Endothelial cell of umbilical vein (primary cell): Measurements from ENCODE around the gene DNAJC28. TPM values are rescaled to one million over a fixed set of nuclear protein-coding genes. Genes with fewer than 3 reads are reported as not detected.
A peak's percentile ranks its signal among the peaks of the same experiment; 100 is the strongest.

ENCODE experiments used
- BruUV-seq: library from RNA; stranded (reverse); fragments of 400-500 nt; replicated peaks from 2 replicates; lab custom pipeline; 2021; lab: Mats Ljungman, UMichigan
- CTCF ChIA-PET: fragments of 300-600, 350-600 bp; sonication (Branson Sonifier 250); formaldehyde crosslinking; loops from one replicate; lab custom pipeline; 2021; ENCODE audit warnings: antibody characterized with exemption, inconsistent platforms; lab: Charles Lee
- POLR2A ChIA-PET: fragments of 300-600, 350-600 bp; sonication (Branson Sonifier 250); formaldehyde crosslinking; loops from one replicate; lab custom pipeline; 2021; ENCODE audit warnings: antibody characterized with exemption, inconsistent platforms; lab: Charles Lee
- DNase-seq: peaks from one replicate; pipeline ENCODE4 v3.0.0-alpha.2; 2011; ENCODE audit warnings: low read depth, low spot score
- FAIRE-seq: peaks from 2 replicates; lab custom pipeline; 2011; peaks lifted over from hg19 to GRCh38; lab: Jason Lieb, UNC
- H2AFZ ChIP-seq: 2 replicates; pipeline ENCODE4 v1.6.0; 2012; ENCODE audit warnings: low read depth, low read length, control low read depth, inconsistent platforms
- H3K27ac ChIP-seq: 2 replicates; pipeline ENCODE4 v1.5.1; 2011; ENCODE audit warnings: low read depth, mild to moderate bottlenecking, control low read depth, low read length, moderate library complexity; ENCODE audit not compliant: insufficient read depth
- H3K27me3 ChIP-seq, 2 experiments: 2 replicates each; pipeline versions ENCODE4 v1.6.0 to v1.6.1; 2011; ENCODE audit warnings: low read length in 2 of 2, mixed read lengths in 1 of 2; ENCODE audit not compliant: control insufficient read depth in 2 of 2, insufficient read depth in 2 of 2
- H3K36me3 ChIP-seq, 2 experiments: 2 replicates in 1 of 2; 3 replicates in 1 of 2; pipeline ENCODE4 v1.5.1; 2011; ENCODE audit warnings: low read length in 2 of 2, mild to moderate bottlenecking in 1 of 2, moderate library complexity in 1 of 2; ENCODE audit not compliant: control insufficient read depth in 2 of 2, insufficient read depth in 2 of 2; ENCODE audit errors: extremely low read depth in 1 of 2
- H3K4me1 ChIP-seq: 3 replicates; pipeline ENCODE4 v1.5.1; 2011; ENCODE audit warnings: mild to moderate bottlenecking, low read length; ENCODE audit not compliant: control insufficient read depth, insufficient read depth; ENCODE audit errors: extremely low read depth
- H3K4me2 ChIP-seq: 2 replicates; pipeline ENCODE4 v1.6.1; 2011; ENCODE audit warnings: low read length, control low read depth, mixed read lengths; ENCODE audit not compliant: insufficient read depth
- H3K4me3 ChIP-seq, 3 experiments: fragments of 200-600 bp in 1 of 3; sonication (generic), shearing (Covaris generic) in 1 of 3; replicated peaks in 1 of 3; 2 replicates each; pipeline ENCODE4 v1.5.1; 2011 to 2016; ENCODE audit warnings: control low read depth in 3 of 3, low read length in 3 of 3, mild to moderate bottlenecking in 2 of 3, inconsistent platforms in 1 of 3, low read depth in 1 of 3, moderate library complexity in 1 of 3; ENCODE audit not compliant: insufficient read depth in 1 of 3
- H3K79me2 ChIP-seq: 2 replicates; pipeline ENCODE4 v1.6.0; 2012; ENCODE audit warnings: low read length, inconsistent platforms; ENCODE audit not compliant: control insufficient read depth, insufficient read depth
- H3K9ac ChIP-seq: replicated peaks from 2 replicates; pipeline ENCODE3; 2011; ENCODE audit warnings: low read length, control low read depth; ENCODE audit not compliant: insufficient read depth; ENCODE audit errors: extremely low read depth
- H3K9me1 ChIP-seq: replicated peaks from 3 replicates; pipeline ENCODE4 v1.6.0; 2011; ENCODE audit warnings: mild to moderate bottlenecking, low read length; ENCODE audit not compliant: control insufficient read depth, insufficient read depth; ENCODE audit errors: extremely low read depth
- H3K9me3 ChIP-seq: replicated peaks from 2 replicates; pipeline ENCODE4 v1.5.1; 2012; ENCODE audit warnings: low read length, inconsistent platforms; ENCODE audit not compliant: control insufficient read depth, insufficient read depth
- H4K20me1 ChIP-seq: replicated peaks from 2 replicates; pipeline ENCODE3; 2011; ENCODE audit warnings: mild to moderate bottlenecking, low read length; ENCODE audit not compliant: control insufficient read depth, insufficient read depth; ENCODE audit errors: extremely low read depth
- CTCF ChIP-seq, 2 donors: IDR thresholded peaks; 1 replicate in 1 of 2; 2 replicates in 1 of 2; pipeline ENCODE4 v1.5.1; 2011; ENCODE audit warnings: low read length in 2 of 2, mild to moderate bottlenecking in 2 of 2, moderate library complexity in 2 of 2, control low read depth in 1 of 2, inconsistent platforms in 1 of 2, low read depth in 1 of 2; ENCODE audit not compliant: insufficient read depth in 1 of 2; ENCODE audit errors: extremely low read depth in 1 of 2
- EZH2 ChIP-seq: IDR thresholded peaks from 2 replicates; pipeline ENCODE4 v1.6.1; 2012; ENCODE audit warnings: borderline replicate concordance, low read depth, mild to moderate bottlenecking, moderate library complexity, low read length, inconsistent platforms; ENCODE audit not compliant: severe bottlenecking
- MAX ChIP-seq: IDR thresholded peaks from 2 replicates; pipeline ENCODE4 v1.6.1; 2011; ENCODE audit not compliant: insufficient read depth, insufficient read length
- POLR2A ChIP-seq: IDR thresholded peaks from 2 replicates; pipeline ENCODE4 v1.6.1; 2012; ENCODE audit warnings: low read depth, mild to moderate bottlenecking, control low read depth, low read length
- POLR2AphosphoS5 ChIP-seq: IDR thresholded peaks from 2 replicates; pipeline ENCODE4 v1.6.1; 2012; ENCODE audit warnings: low read depth, mild to moderate bottlenecking, control low read depth, low read length, moderate library complexity; ENCODE audit not compliant: insufficient read depth
- dilution Hi-C: fragments of 300-500 bp; cut with MboI; formaldehyde crosslinking; loops from one replicate; pipeline ENCODE4 v1.15.0; 2019; ENCODE audit warnings: low sequenced_read_pairs; ENCODE audit not compliant: extremely low pct_ligation_motif_present
- intact Hi-C: fragments of 100-400 bp; cut with micrococcal nuclease; formaldehyde crosslinking; loops from one replicate; pipeline ENCODE4 v1.10.0; 2022
- polyA plus RNA-seq, 4 experiments: library from polyadenylated mRNA; depleted of rRNA in 3 of 4; stranded (reverse) in 3 of 4; unstranded in 1 of 4; fragments of >200 nt; gene quantifications; 2 replicates each; pipeline versions ENCODE4 v1.2.1 to v1.2.3, GENCODE V29; 2011 to 2012; ENCODE audit warnings: missing spikeins in 1 of 4
- total RNA-seq: library from RNA; stranded (reverse); gene quantifications from 2 replicates; pipeline ENCODE4 v1.2.3, GENCODE V29; 2021

The DNAJC28 gene
- total and polyA plus RNA-seq, 2 donors (not counting 3 experiments of a cell fraction or from before 2014, with no cell fraction given): 0.19 to 0.82 TPM

DNA sequence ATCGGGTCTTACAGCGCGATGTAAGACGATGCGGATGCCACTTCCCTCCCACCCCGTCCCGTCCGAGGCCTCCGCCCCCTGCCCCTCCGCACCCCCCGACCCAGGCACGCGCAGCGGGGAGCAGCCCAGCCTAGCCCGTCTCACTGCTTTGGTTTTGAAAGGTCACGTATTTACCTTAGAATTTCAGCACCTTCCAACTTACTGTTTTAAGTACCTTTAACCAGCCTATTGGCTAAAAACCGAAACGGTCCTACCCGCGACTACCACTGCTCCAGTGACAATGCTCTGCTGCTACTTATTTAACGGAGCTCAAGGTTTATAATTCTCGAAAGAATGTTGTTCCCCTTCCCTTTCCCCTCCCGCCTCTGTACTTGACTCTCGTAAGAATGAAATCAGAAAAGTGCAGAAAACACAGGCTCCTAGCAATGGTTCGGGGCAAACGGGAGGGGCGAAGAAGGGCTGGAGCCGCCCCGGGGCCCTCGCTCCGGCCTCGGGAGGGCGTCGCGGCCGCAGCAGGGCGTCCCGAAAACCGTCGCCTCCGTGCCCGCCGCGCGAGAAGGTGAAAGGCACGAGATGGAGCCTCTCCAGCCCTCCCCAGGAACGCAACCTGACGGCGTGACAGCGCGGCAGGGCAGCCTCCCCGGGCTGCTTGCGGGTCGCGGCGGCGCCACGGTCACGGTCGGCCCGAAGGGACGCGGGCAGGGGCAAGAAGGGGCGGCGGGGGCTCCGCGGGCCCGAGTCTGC lies 12.4 kb downstream of the DNAJC28 start:
- peaks cover 4% of the 10 kb centered on the region for H3K4me1 ChIP-seq
- H4K20me1 ChIP-seq: no peaks in the 10 kb centered on the region
- H3K4me3 ChIP-seq: peak overlapping the region; percentile 83 to 95 (median 91)
- peaks cover 3% of the 10 kb centered on the region in 2 experiments for H3K27me3 ChIP-seq
- peaks cover 8% of the 10 kb centered on the region for H3K79me2 ChIP-seq
- FAIRE-seq: peak; percentile 59
- peak overlapping the region; percentile 72 for H3K27ac ChIP-seq
- no peaks in the 10 kb centered on the region for H3K36me3 ChIP-seq
- peak overlapping the region; percentile 53 for H2AFZ ChIP-seq
- TF ChIP-seq EZH2: no peak
- peak in 1 of 2 donors; percentile 20 for TF ChIP-seq CTCF (IDR thresholded peaks at IDR 0.05; ENCODE audit: extremely low read depth in 1 of 2, insufficient read depth in 1 of 2, low read depth in 1 of 2, low read length in 2 of 2)
- CTCF ChIA-PET: interaction anchor here (0.6 to 2.3 kb wide), 10 partner anchors 11 to 282 kb away, joined by 3 to 24 read pairs (median 6); partner anchors contain the start of genes DNAJC28 and IFNAR1
- no TSS peak for BruUV-seq
- no peaks in the 10 kb centered on the region for H3K9me1 ChIP-seq
- intact Hi-C loops: no loop called here
- no peaks in the 10 kb centered on the region for H3K9me3 ChIP-seq
- POLR2A ChIA-PET: interaction anchor here (1.0 to 1.9 kb wide), 4 partner anchors 12 to 109 kb away, joined by 3 to 22 read pairs (median 3); partner anchors contain the start of genes DNAJC28, DONSON and GART
- DNase-seq: peak; percentile 48
- H3K4me2 ChIP-seq: peak overlapping the region; percentile 90
- H3K9ac ChIP-seq: peak overlapping the region; percentile 73
- dilution Hi-C loops: no loop called here

DNA sequence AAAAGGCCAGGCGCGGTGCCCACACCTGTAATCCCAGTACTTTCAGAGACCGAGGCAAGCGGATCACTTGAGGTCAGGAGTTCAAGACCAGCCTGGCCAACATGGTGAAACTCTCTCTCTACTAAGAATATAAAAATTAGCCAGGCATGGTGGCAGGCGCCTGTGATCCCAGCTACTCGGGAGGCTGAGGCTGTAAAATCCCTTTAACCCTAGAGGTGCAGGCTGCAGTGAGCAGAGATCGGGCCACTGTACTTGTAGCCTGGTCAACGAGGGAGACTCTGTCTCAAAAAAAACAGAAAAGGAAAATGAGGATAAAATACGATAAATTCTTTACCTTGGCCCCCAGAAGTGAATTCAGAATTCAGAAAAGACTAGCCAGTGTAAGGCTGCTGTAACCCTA lies 13.3 kb downstream of the DNAJC28 start:
- H3K9me1 ChIP-seq: no peaks in the 10 kb centered on the region
- H3K36me3 ChIP-seq: no peaks in the 10 kb centered on the region
- intact Hi-C loops (no loop called here), dilution Hi-C loops (no loop called here)
- FAIRE-seq (peak; percentile 68), DNase-seq (no peak)
- peaks cover 15% of the 10 kb centered on the region for H3K79me2 ChIP-seq
- CTCF ChIA-PET: no interaction called here
- peak overlapping the region in 2 of 3 experiments; percentile 83 to 91 for H3K4me3 ChIP-seq
- peaks cover 4% of the 10 kb centered on the region for H3K4me1 ChIP-seq
- H3K27ac ChIP-seq: no peak overlapping the region
- H3K9ac ChIP-seq: peak overlapping the region; percentile 59
- H3K4me2 ChIP-seq: peak overlapping the region; percentile 90
- POLR2A ChIA-PET: no interaction called here
- H3K27me3 ChIP-seq: peaks cover 3% of the 10 kb centered on the region in 2 experiments
- BruUV-seq: no TSS peak
- no peaks in the 10 kb centered on the region for H4K20me1 ChIP-seq
- H2AFZ ChIP-seq: peak overlapping the region; percentile 34
- no peaks in the 10 kb centered on the region for H3K9me3 ChIP-seq
- TF ChIP-seq EZH2: no peak
- no peak for TF ChIP-seq POLR2A
- no peak for TF ChIP-seq MAX
- no peak for TF ChIP-seq POLR2AphosphoS5
